IMR-90 (cell line): ENCODE results near the gene BRS3. TPM values are rescaled to one million over a fixed set of nuclear protein-coding genes. Genes with fewer than 3 reads are reported as not detected.

Experiments
- ATAC-seq: fragments of 200-7000 bp; cut with Tn5 transposase; 2 replicates; pipeline ENCODE4 v1.9.1; 2020; ENCODE audit warnings: low read depth, mild to moderate bottlenecking, moderate library complexity
- BruUV-seq: library from RNA; stranded (reverse); fragments of 400-500 nt; replicated peaks from 2 replicates; lab custom pipeline; 2021; lab: Mats Ljungman, UMichigan
- CTCF ChIA-PET: fragments of 300-600 bp; formaldehyde crosslinking; extraction: SDS; loops from one replicate; lab custom pipeline; 2021; ENCODE audit warnings: antibody characterized with exemption; lab: Yijun Ruan, JAX
- POLR2A ChIA-PET: fragments of 300-600 bp; sonication (Branson Sonifier 250); formaldehyde crosslinking; loops from one replicate; lab custom pipeline; 2022; ENCODE audit warnings: antibody characterized with exemption; ENCODE audit not compliant: unreplicated experiment; lab: Charles Lee
- DNase-seq: peaks from one replicate; pipeline ENCODE4 v3.0.0; 2013
- H2AFZ ChIP-seq: replicated peaks from 2 replicates; pipeline ENCODE3; 2013; ENCODE audit warnings: low read length, mild to moderate bottlenecking; ENCODE audit not compliant: poor library complexity
- H2AK5ac ChIP-seq: 2 replicates; pipeline ENCODE4 v1.6.1; 2013; ENCODE audit warnings: low read depth, low read length, inconsistent platforms
- H2AK9ac ChIP-seq: replicated peaks from 2 replicates; pipeline ENCODE3; 2013; ENCODE audit warnings: mild to moderate bottlenecking, low read depth, low read length, moderate library complexity; ENCODE audit not compliant: poor library complexity
- H2BK120ac ChIP-seq: 2 replicates; pipeline ENCODE4 v1.6.1; 2013; ENCODE audit warnings: low read depth, low read length, inconsistent platforms
- H2BK15ac ChIP-seq: 3 replicates; pipeline ENCODE4 v1.6.1; 2013; ENCODE audit warnings: low read depth, low read length, inconsistent platforms
- H2BK20ac ChIP-seq: 2 replicates; pipeline ENCODE4 v1.6.1; 2013; ENCODE audit warnings: low read depth, mild to moderate bottlenecking, inconsistent platforms, low read length, moderate library complexity
- H2BK5ac ChIP-seq: 2 replicates; pipeline ENCODE4 v1.6.1; 2013; ENCODE audit warnings: mild to moderate bottlenecking, low read depth, low read length, inconsistent platforms; ENCODE audit not compliant: poor library complexity, severe bottlenecking
- H3K14ac ChIP-seq: replicated peaks from 2 replicates; pipeline ENCODE4 v1.6.1; 2013; ENCODE audit warnings: low read depth, low read length, inconsistent platforms
- H3K18ac ChIP-seq: 2 replicates; pipeline ENCODE4 v1.6.1; 2013; ENCODE audit warnings: low read depth, low read length, control low read depth
- H3K23ac ChIP-seq: 2 replicates; pipeline ENCODE4 v1.6.1; 2013; ENCODE audit warnings: low read depth, low read length, inconsistent platforms
- H3K27ac ChIP-seq: 2 replicates; pipeline ENCODE4 v1.5.1; 2013; ENCODE audit warnings: mild to moderate bottlenecking, control low read depth, low read length; ENCODE audit not compliant: insufficient read depth
- H3K27me3 ChIP-seq: 2 replicates; pipeline ENCODE4 v1.6.1; 2013; ENCODE audit warnings: low read length; ENCODE audit not compliant: control insufficient read depth, insufficient read depth
- H3K36me3 ChIP-seq: 2 replicates; pipeline ENCODE4 v1.6.1; 2013; ENCODE audit warnings: low read length, mixed read lengths; ENCODE audit not compliant: control insufficient read depth, insufficient read depth
- H3K4ac ChIP-seq: 2 replicates; pipeline ENCODE4 v1.6.1; 2013; ENCODE audit warnings: low read depth, low read length, inconsistent platforms
- H3K4me1 ChIP-seq: 2 replicates; pipeline ENCODE4 v1.6.1; 2013; ENCODE audit warnings: low read length, mixed read lengths; ENCODE audit not compliant: control insufficient read depth, insufficient read depth
- H3K4me2 ChIP-seq: 2 replicates; pipeline ENCODE4 v1.6.1; 2013; ENCODE audit warnings: low read depth, mild to moderate bottlenecking, control low read depth, low read length, moderate library complexity
- H3K4me3 ChIP-seq: 2 replicates; pipeline ENCODE4 v1.5.1; 2013; ENCODE audit warnings: low read depth, mild to moderate bottlenecking, control low read depth, low read length, moderate library complexity; ENCODE audit not compliant: insufficient read depth
- H3K56ac ChIP-seq: 2 replicates; pipeline ENCODE4 v1.6.1; 2013; ENCODE audit warnings: low read length, inconsistent platforms; ENCODE audit not compliant: insufficient read depth; ENCODE audit errors: extremely low read depth
- H3K79me1 ChIP-seq, 2 experiments: 2 replicates each; pipeline ENCODE4 v1.6.1; 2013; ENCODE audit warnings: low read length in 2 of 2, inconsistent platforms in 1 of 2, low read depth in 1 of 2
- H3K9ac ChIP-seq: 2 replicates; pipeline ENCODE4 v1.6.1; 2013; ENCODE audit warnings: low read depth, low read length, control low read depth
- H3K9me1 ChIP-seq: 2 replicates; pipeline ENCODE4 v1.6.1; 2013; ENCODE audit warnings: low read length, inconsistent platforms; ENCODE audit not compliant: insufficient read depth
- H3K9me3 ChIP-seq: 2 replicates; pipeline ENCODE4 v1.6.1; 2013; ENCODE audit warnings: low read length; ENCODE audit not compliant: control insufficient read depth, insufficient read depth
- H4K20me1 ChIP-seq: 2 replicates; pipeline ENCODE4 v1.6.1; 2013; ENCODE audit warnings: low read length, inconsistent platforms; ENCODE audit not compliant: insufficient read depth
- H4K5ac ChIP-seq: 2 replicates; pipeline ENCODE4 v1.6.1; 2013; ENCODE audit warnings: mild to moderate bottlenecking, low read depth, low read length, control low read depth
- H4K8ac ChIP-seq, 2 experiments: 2 replicates each; pipeline ENCODE4 v1.6.1; 2013; ENCODE audit warnings: low read depth in 2 of 2, low read length in 2 of 2, control low read depth in 1 of 2, inconsistent platforms in 1 of 2
- H4K91ac ChIP-seq: 2 replicates; pipeline ENCODE4 v1.6.1; 2013; ENCODE audit warnings: low read depth, low read length, inconsistent platforms; ENCODE audit not compliant: insufficient read depth
- CEBPB ChIP-seq: IDR thresholded peaks from 2 replicates; pipeline ENCODE4 v1.6.1; 2012; ENCODE audit warnings: low read depth, low read length, improper control_type of control experiment
- MAZ ChIP-seq: IDR thresholded peaks from 2 replicates; pipeline ENCODE4 v1.6.1; 2012; ENCODE audit warnings: low read depth, mild to moderate bottlenecking, low read length, improper control_type of control experiment, moderate library complexity, borderline replicate concordance
- RCOR1 ChIP-seq: IDR thresholded peaks from 2 replicates; pipeline ENCODE4 v1.6.1; 2012; ENCODE audit warnings: mild to moderate bottlenecking, low read length, improper control_type of control experiment; ENCODE audit not compliant: insufficient replicate concordance
- dilution Hi-C: fragments of 300-500 bp; cut with HindIII; formaldehyde crosslinking; loops from one replicate; pipeline ENCODE4 v1.14.3; 2018; ENCODE audit warnings: low sequenced_read_pairs; ENCODE audit not compliant: unreplicated experiment
- in situ Hi-C: fragments of 300-500 bp; cut with MboI; formaldehyde crosslinking; loops from 3 replicates; pipeline ENCODE4 v1.14.3; 2019; ENCODE audit warnings: low sequenced_read_pairs, inconsistent platforms, mixed read lengths
- intact Hi-C: fragments of 100-400 bp; cut with micrococcal nuclease; formaldehyde crosslinking; loops from 2 replicates; pipeline ENCODE4 v1.10.0; 2022
- polyA plus RNA-seq, 3 experiments: library from polyadenylated mRNA; depleted of rRNA; stranded (reverse); fragments of >200 nt; gene quantifications; 2 replicates each; pipeline ENCODE4 v1.2.3, GENCODE V29; 2012; ENCODE audit warnings: low replicate concordance in 1 of 3
- total RNA-seq: library from RNA; depleted of rRNA; stranded (reverse); fragments of >200 nt; gene quantifications from 2 replicates; pipeline ENCODE4 v1.2.3, GENCODE V29; 2012

Gene BRS3
- total and polyA plus RNA-seq, 2 of the 4 experiments (the other 2 are of a cell fraction): not detected

DNA sequence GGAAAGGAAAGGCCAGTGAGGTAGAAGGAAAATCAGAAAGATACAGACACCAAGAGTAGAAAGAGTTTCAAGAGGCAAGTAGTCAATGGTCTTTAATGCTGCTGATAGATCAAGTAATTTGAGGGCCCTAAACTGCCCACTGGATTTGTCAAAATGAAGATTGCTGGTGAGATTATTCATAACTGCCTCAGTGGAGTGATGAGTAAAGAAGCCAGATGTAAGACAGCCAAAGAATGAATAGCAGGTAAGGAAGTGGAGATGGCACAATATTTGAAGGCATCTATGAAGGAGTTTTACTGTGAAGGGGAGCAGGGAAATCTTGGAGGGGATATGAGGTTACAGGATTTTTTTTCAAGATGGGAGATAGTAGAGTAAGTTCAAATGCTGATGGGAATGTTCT is 39.8 kb upstream of the BRS3 start:
- H3K27ac ChIP-seq: no peak overlapping the region
- H2AFZ ChIP-seq: no peak overlapping the region
- H3K4me2 ChIP-seq: no peak overlapping the region
- intact Hi-C loops: no loop called here
- no peak overlapping the region for H2BK15ac ChIP-seq
- POLR2A ChIA-PET: no interaction called here
- H3K9me3 ChIP-seq: no peaks in the 10 kb centered on the region
- H4K20me1 ChIP-seq: no peaks in the 10 kb centered on the region
- no peak overlapping the region for H4K8ac ChIP-seq
- no peak overlapping the region for H4K5ac ChIP-seq
- no peaks in the 10 kb centered on the region for H3K9me1 ChIP-seq
- H4K91ac ChIP-seq: no peak overlapping the region
- no peak overlapping the region for H2BK20ac ChIP-seq
- no peak overlapping the region for H3K18ac ChIP-seq
- H3K4me1 ChIP-seq: no peaks in the 10 kb centered on the region
- BruUV-seq: no TSS peak
- H2BK120ac ChIP-seq: no peak overlapping the region
- no peak overlapping the region for H3K9ac ChIP-seq
- in situ Hi-C loops: no loop called here
- DNase-seq (no peak), ATAC-seq (no peak)
- TF ChIP-seq CEBPB (no peak), MAZ (no peak), RCOR1 (no peak)
- H2BK5ac ChIP-seq: no peak overlapping the region
- no peak overlapping the region for H2AK5ac ChIP-seq
- no peak overlapping the region for H3K56ac ChIP-seq
- H2AK9ac ChIP-seq: no peak overlapping the region
- no peak overlapping the region for H3K14ac ChIP-seq
- CTCF ChIA-PET: no interaction called here
- H3K4me3 ChIP-seq: no peak overlapping the region
- no peak overlapping the region for H3K4ac ChIP-seq
- no peaks in the 10 kb centered on the region for H3K36me3 ChIP-seq
- H3K23ac ChIP-seq: no peak overlapping the region
- dilution Hi-C loops: no loop called here
- H3K79me1 ChIP-seq: no peaks in the 10 kb centered on the region
- no peaks in the 10 kb centered on the region for H3K27me3 ChIP-seq
